GM12878 (cell line): ENCODE data around the gene VTI1A. TPM values are rescaled to one million over a fixed set of nuclear protein-coding genes. Genes with fewer than 3 reads are reported as not detected.

Experiments used
- ATAC-seq: fragments of 200-7000 bp; cut with Tn5 transposase; 3 replicates; pipeline ENCODE4 v1.9.1; 2020; ENCODE audit warnings: mild to moderate bottlenecking, moderate library complexity
- BruUV-seq: library from RNA; stranded (reverse); fragments of 400-500 nt; replicated peaks from 2 replicates; lab custom pipeline; 2021; lab: Mats Ljungman, UMichigan
- CTCF ChIA-PET: fragments of 300-600 bp; sonication (Branson Sonifier 250); formaldehyde crosslinking; extraction: SDS; loops from one replicate; lab custom pipeline; 2021; ENCODE audit warnings: inconsistent platforms; lab: Yijun Ruan, JAX
- POLR2A ChIA-PET: fragments of 350-600 bp; formaldehyde crosslinking; extraction: SDS; loops from one replicate; lab custom pipeline; 2021; ENCODE audit warnings: inconsistent platforms; lab: Charles Lee
- RAD21 ChIA-PET: fragments of 300-600 bp; sonication (Branson Sonifier 250); formaldehyde crosslinking; loops from one replicate; lab custom pipeline; 2023; ENCODE audit warnings: antibody characterized with exemption; ENCODE audit not compliant: unreplicated experiment; lab: Charles Lee
- SMC1A ChIA-PET: fragments of 300-600 bp; sonication (Branson Sonifier 250); formaldehyde crosslinking; loops from one replicate; lab custom pipeline; 2023; ENCODE audit not compliant: unreplicated experiment, uncharacterized antibody; lab: Charles Lee
- DNase-seq: peaks from one replicate; pipeline ENCODE4 v3.0.0-alpha.2; 2011; ENCODE audit warnings: low read depth, low spot score
- FAIRE-seq: peaks from 3 replicates; lab custom pipeline; 2011; peaks lifted over from hg19 to GRCh38; lab: Jason Lieb, UNC
- H2AFZ ChIP-seq: 2 replicates; pipeline ENCODE4 v1.6.0; 2011; ENCODE audit warnings: low read depth, low read length, control low read depth; ENCODE audit not compliant: control insufficient read depth
- H3K27ac ChIP-seq: 2 replicates; pipeline ENCODE4 v1.5.1; 2011; ENCODE audit warnings: control low read depth; ENCODE audit not compliant: control insufficient read depth, insufficient read depth
- H3K27me3 ChIP-seq, 2 experiments: replicated peaks in 1 of 2; 2 replicates each; pipeline versions ENCODE4 v1.6.0 to v1.6.1; 2011; ENCODE audit warnings: low read length in 1 of 2; ENCODE audit not compliant: control insufficient read depth in 2 of 2, insufficient read depth in 2 of 2
- H3K36me3 ChIP-seq, 2 experiments: 2 replicates each; pipeline ENCODE4 v1.5.1; 2011; ENCODE audit warnings: low read length in 1 of 2; ENCODE audit not compliant: control insufficient read depth in 2 of 2, insufficient read depth in 2 of 2
- H3K4me1 ChIP-seq: 2 replicates; pipeline ENCODE4 v1.6.1; 2011; ENCODE audit warnings: mild to moderate bottlenecking, low read length, moderate library complexity, mixed read lengths; ENCODE audit not compliant: control insufficient read depth, insufficient read depth
- H3K4me2 ChIP-seq: 2 replicates; pipeline ENCODE4 v1.6.0; 2011; ENCODE audit warnings: control low read depth; ENCODE audit not compliant: control insufficient read depth, insufficient read depth
- H3K4me3 ChIP-seq: fragments of 200-600 bp; sonication (generic); 2 replicates; pipeline ENCODE4 v1.5.1; 2016
- H3K79me2 ChIP-seq: 2 replicates; pipeline ENCODE4 v1.6.0; 2011; ENCODE audit warnings: low read length; ENCODE audit not compliant: control insufficient read depth, insufficient read depth
- H3K9ac ChIP-seq: 2 replicates; pipeline ENCODE4 v1.8.0; 2011; ENCODE audit warnings: low read length, control low read depth, mixed read lengths; ENCODE audit not compliant: control insufficient read depth, insufficient read depth
- H3K9me3 ChIP-seq: replicated peaks from 3 replicates; pipeline ENCODE4 v1.5.1; 2011; ENCODE audit warnings: mild to moderate bottlenecking, low read length; ENCODE audit not compliant: control insufficient read depth, insufficient read depth
- H4K20me1 ChIP-seq: 2 replicates; pipeline ENCODE4 v1.6.0; 2011; ENCODE audit not compliant: control insufficient read depth, insufficient read depth
- CHD2 ChIP-seq: IDR thresholded peaks from 2 replicates; pipeline ENCODE4 v1.6.1; 2011; ENCODE audit warnings: low read depth, low read length, improper control_type of control experiment, borderline replicate concordance
- CREM ChIP-seq: IDR thresholded peaks from 2 replicates; pipeline ENCODE4 v1.6.1; 2014; ENCODE audit warnings: antibody characterized with exemption, low read depth
- FOXK2 ChIP-seq: fragments of 450-650 bp; IDR thresholded peaks from 2 replicates; pipeline ENCODE4 v1.6.1; 2017; ENCODE audit warnings: mild to moderate bottlenecking, moderate library complexity
- PAX5 ChIP-seq: IDR thresholded peaks from 2 replicates; pipeline ENCODE4 v1.6.1; 2011; ENCODE audit warnings: low read depth, low read length, borderline replicate concordance
- POLR2A ChIP-seq: IDR thresholded peaks from 2 replicates; pipeline ENCODE4 v1.6.1; 2011; ENCODE audit warnings: low read depth, mild to moderate bottlenecking, low read length
- RAD21 ChIP-seq: IDR thresholded peaks from 2 replicates; pipeline ENCODE4 v1.6.1; 2011; ENCODE audit warnings: mild to moderate bottlenecking, low read depth, low read length, moderate library complexity; ENCODE audit not compliant: insufficient read depth
- RB1 ChIP-seq: fragments of 450-650 bp; formaldehyde crosslinking; IDR thresholded peaks from 2 replicates; pipeline ENCODE4 v1.6.1; 2017; ENCODE audit warnings: mild to moderate bottlenecking, borderline replicate concordance
- RFX5 ChIP-seq: IDR thresholded peaks from 2 replicates; pipeline ENCODE4 v1.6.1; 2011; ENCODE audit warnings: low read depth, low read length, improper control_type of control experiment
- SMAD1 ChIP-seq: fragments of 450-650 bp; IDR thresholded peaks from 2 replicates; pipeline ENCODE4 v1.6.1; 2018; ENCODE audit warnings: mild to moderate bottlenecking, low read depth; ENCODE audit not compliant: partially characterized antibody
- SMARCA5 ChIP-seq: fragments of 450-650 bp; IDR thresholded peaks from 2 replicates; pipeline ENCODE4 v1.6.1; 2017; ENCODE audit warnings: mild to moderate bottlenecking
- SMC3 ChIP-seq: IDR thresholded peaks from 2 replicates; pipeline ENCODE4 v1.6.1; 2011; ENCODE audit warnings: low read length, improper control_type of control experiment, borderline replicate concordance
- TBL1XR1 ChIP-seq: IDR thresholded peaks from 2 replicates; pipeline ENCODE4 v1.6.1; 2012; ENCODE audit warnings: low read depth, low read length, improper control_type of control experiment
- YBX1 ChIP-seq: fragments of 450-650 bp; IDR thresholded peaks from 2 replicates; pipeline ENCODE4 v1.6.1; 2016; ENCODE audit warnings: antibody characterized with exemption
- ZBTB33 ChIP-seq: fragments of 450-650 bp; IDR thresholded peaks from 2 replicates; pipeline ENCODE4 v1.6.1; 2017; ENCODE audit warnings: mild to moderate bottlenecking
- ZBTB40 ChIP-seq: fragments of 450-650 bp; IDR thresholded peaks from 2 replicates; pipeline ENCODE4 v1.6.1; 2016; ENCODE audit warnings: mild to moderate bottlenecking, moderate library complexity, borderline replicate concordance
- WGBS: methylation state at CpG from one replicate; pipeline ENCODE4 v1.1.6; 2016; ENCODE audit warnings: low lambda C conversion rate; ENCODE audit not compliant: insufficient replicate concordance, insufficient coverage; ENCODE audit errors: missing lambda C conversion rate; 5-methylcytosine and 5-hydroxymethylcytosine counted together
- in situ Hi-C: fragments of 300-500 bp; cut with MboI; formaldehyde crosslinking; loops from 9 replicates; pipeline ENCODE4 v1.14.3; 2018; ENCODE audit warnings: mixed read lengths
- intact Hi-C: fragments of 100-400 bp; cut with micrococcal nuclease; formaldehyde crosslinking; loops from one replicate; pipeline ENCODE4 v1.14.2; 2022; ENCODE audit not compliant: unreplicated experiment
- polyA plus RNA-seq, 11 experiments: library from polyadenylated mRNA; depleted of rRNA in 4 of 11; unstranded in 6 of 11; stranded (reverse) in 5 of 11; fragments of >200 nt; fragmentation: Nextera tagmentation in 4 of 11; fragmentation: Illumina TruSeq in 1 of 11; extraction: Ambion mirVana in 4 of 11; extraction: Trizol in 1 of 11; gene quantifications; 1 replicate in 1 of 11; 2 replicates in 10 of 11; pipeline versions ENCODE4 v1.2.1 to v1.2.3, GENCODE V29; 2011 to 2016; ENCODE audit warnings: inconsistent platforms in 2 of 11, missing spikeins in 2 of 11, low read depth in 1 of 11
- total RNA-seq, 4 experiments: library from RNA; depleted of rRNA in 3 of 4; stranded (reverse); fragments of >200 nt in 3 of 4; fragmentation: Illumina TruSeq in 1 of 4; extraction: Trizol in 1 of 4; gene quantifications; 2 replicates each; pipeline versions ENCODE4 v1.2.1 to v1.2.3, GENCODE V29; 2013 to 2021

VTI1A gene
- total and polyA plus RNA-seq, 10 of the 15 experiments (the other 5 are each of a cell fraction or from before 2014, with no cell fraction given): 12.4 to 43.2 (median 27.5) TPM

GRCh38 chr10:112767156-112767555 is 320.1 kb downstream of the VTI1A start:
- no peak overlapping the region for H2AFZ ChIP-seq
- ChIA-PET POLR2A (no interaction called here), RAD21 (no interaction called here), SMC1A (no interaction called here), CTCF (interaction anchor here (1.8 kb wide), 1 partner anchor 46 kb away, joined by 6 read pairs; no protein-coding TSS in a partner anchor)
- no peaks in the 10 kb centered on the region for H4K20me1 ChIP-seq
- H3K4me3 ChIP-seq: no peak overlapping the region
- intact Hi-C loops: no loop called here
- WGBS: 100% methylated on average over 2 of the region's 2 CpGs
- ATAC-seq (no peak), DNase-seq (no peak), FAIRE-seq (no peak)
- no peaks in the 10 kb centered on the region for H3K4me1 ChIP-seq
- no peaks in the 10 kb centered on the region for H3K9me3 ChIP-seq
- H3K27ac ChIP-seq: no peak overlapping the region
- no peak overlapping the region for H3K4me2 ChIP-seq
- H3K79me2 ChIP-seq: no peaks in the 10 kb centered on the region
- H3K9ac ChIP-seq: no peak overlapping the region
- in situ Hi-C loops: no loop called here
- no peaks in the 10 kb centered on the region for H3K36me3 ChIP-seq
- BruUV-seq: no TSS peak
- H3K27me3 ChIP-seq: no peaks in the 10 kb centered on the region
- TF ChIP-seq POLR2A (no peak), RAD21 (no peak), SMC3 (no peak), TBL1XR1 (no peak), RB1 (no peak), CHD2 (no peak), SMARCA5 (no peak), ZBTB33 (no peak), YBX1 (no peak), SMAD1 (no peak), ZBTB40 (no peak), PAX5 (no peak), CREM (no peak), RFX5 (no peak), FOXK2 (no peak)
